ENCODE measurements around the gene PLXNA2. TPM values are rescaled to one million over a fixed set of nuclear protein-coding genes. Genes with fewer than 3 reads are reported as not detected.

PLXNA2 gene
- polyA plus RNA-seq, 1 of the 3 experiments (the other 2 are of a cell fraction), result 8.5 TPM

DNA sequence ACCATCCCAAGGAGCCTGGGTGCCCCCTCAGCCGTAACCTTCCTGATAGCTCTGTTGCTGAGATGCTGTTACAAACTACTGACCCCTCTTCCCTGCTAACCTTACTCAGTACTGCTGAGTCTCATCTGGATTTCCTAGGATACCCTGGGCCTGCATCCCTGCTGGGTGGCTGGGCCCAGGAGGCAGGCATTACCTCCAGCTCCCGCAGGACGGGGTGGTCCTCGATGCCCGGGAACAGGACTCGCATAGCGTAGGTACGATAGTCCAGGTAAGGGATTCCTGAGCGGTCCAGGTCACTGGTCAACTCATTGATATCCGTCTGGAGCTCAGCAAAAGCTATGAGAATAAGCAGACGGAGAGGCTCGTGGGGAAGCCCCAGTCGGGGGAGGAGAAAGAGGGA, 201.3 kb downstream of the PLXNA2 start:
- ChIA-PET CTCF (interaction anchor here (1.3 to 5.9 kb wide), 9 partner anchors 14 to 202 kb away, joined by 3 to 56 read pairs (median 7); partner anchors contain the start of gene PLXNA2), POLR2A (no interaction called here)
- H3K9me2 ChIP-seq, result no peaks in the 10 kb centered on the region
- H4K20me1 ChIP-seq (ENCODE audit: insufficient read depth), result no peaks in the 10 kb centered on the region
- H3K4me2 ChIP-seq, result no peak overlapping the region
- WGBS (ENCODE audit: low lambda C conversion rate), result 89% methylated on average over 13 of the region's 13 CpGs
- no peak overlapping the region for H3K9ac ChIP-seq
- DNase-seq, result no peak
- H3K4me3 ChIP-seq (ENCODE audit: low read depth in 2 of 2, low read length in 1 of 2), result no peak overlapping the region
- H3K4me1 ChIP-seq (ENCODE audit: control insufficient read depth in 1 of 2, insufficient read depth in 2 of 2, low read depth in 1 of 2, low read length in 1 of 2), result peaks cover 0 to 5% of the 10 kb centered on the region in 2 experiments; a peak in 1 of 4 replicates
- no peak for TF ChIP-seq TCF12 (IDR thresholded peaks at IDR 0.05)
- TF ChIP-seq CHD2 (IDR thresholded peaks at IDR 0.05; ENCODE audit: low read length, partially characterized antibody), result no peak
- no peak for TF ChIP-seq RXRA (IDR thresholded peaks at IDR 0.05; ENCODE audit: borderline replicate concordance, low read depth)
- TF ChIP-seq TAF1 (IDR thresholded peaks at IDR 0.05; ENCODE audit: borderline replicate concordance, low read depth, low read length), result no peak
- no peak for TF ChIP-seq RAD21 (IDR thresholded peaks at IDR 0.05; ENCODE audit: low read length)
- TF ChIP-seq, protein P1, sequence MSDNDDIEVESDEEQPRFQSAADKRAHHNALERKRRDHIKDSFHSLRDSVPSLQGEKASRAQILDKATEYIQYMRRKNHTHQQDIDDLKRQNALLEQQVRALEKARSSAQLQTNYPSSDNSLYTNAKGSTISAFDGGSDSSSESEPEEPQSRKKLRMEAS (IDR thresholded peaks at IDR 0.05; ENCODE audit: low read depth), result no peak
- TF ChIP-seq, protein P2, sequence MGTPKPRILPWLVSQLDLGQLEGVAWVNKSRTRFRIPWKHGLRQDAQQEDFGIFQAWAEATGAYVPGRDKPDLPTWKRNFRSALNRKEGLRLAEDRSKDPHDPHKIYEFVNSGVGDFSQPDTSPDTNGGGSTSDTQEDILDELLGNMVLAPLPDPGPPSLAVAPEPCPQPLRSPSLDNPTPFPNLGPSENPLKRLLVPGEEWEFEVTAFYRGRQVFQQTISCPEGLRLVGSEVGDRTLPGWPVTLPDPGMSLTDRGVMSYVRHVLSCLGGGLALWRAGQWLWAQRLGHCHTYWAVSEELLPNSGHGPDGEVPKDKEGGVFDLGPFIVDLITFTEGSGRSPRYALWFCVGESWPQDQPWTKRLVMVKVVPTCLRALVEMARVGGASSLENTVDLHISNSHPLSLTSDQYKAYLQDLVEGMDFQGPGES (IDR thresholded peaks at IDR 0.05; ENCODE audit: low read depth, low read length), result no peak
- TF ChIP-seq MEF2A (IDR thresholded peaks at IDR 0.05; ENCODE audit: borderline replicate concordance, low read depth), result no peak
- no peak for TF ChIP-seq NFIC (IDR thresholded peaks at IDR 0.05; ENCODE audit: borderline replicate concordance)
- TF ChIP-seq, protein P3, sequence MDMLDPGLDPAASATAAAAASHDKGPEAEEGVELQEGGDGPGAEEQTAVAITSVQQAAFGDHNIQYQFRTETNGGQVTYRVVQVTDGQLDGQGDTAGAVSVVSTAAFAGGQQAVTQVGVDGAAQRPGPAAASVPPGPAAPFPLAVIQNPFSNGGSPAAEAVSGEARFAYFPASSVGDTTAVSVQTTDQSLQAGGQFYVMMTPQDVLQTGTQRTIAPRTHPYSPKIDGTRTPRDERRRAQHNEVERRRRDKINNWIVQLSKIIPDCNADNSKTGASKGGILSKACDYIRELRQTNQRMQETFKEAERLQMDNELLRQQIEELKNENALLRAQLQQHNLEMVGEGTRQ (IDR thresholded peaks at IDR 0.05; ENCODE audit: borderline replicate concordance, low read depth, low read length), result no peak
- no peak for TF ChIP-seq POLR2AphosphoS5 (IDR thresholded peaks at IDR 0.05; ENCODE audit: low read depth, low read length)
- TF ChIP-seq CTCF (IDR thresholded peaks at IDR 0.05), result no peak
- TF ChIP-seq RCOR1 (IDR thresholded peaks at IDR 0.05; ENCODE audit: low read length), result no peak
- TF ChIP-seq SIN3A (IDR thresholded peaks at IDR 0.05; ENCODE audit: borderline replicate concordance, low read depth, low read length), result no peak
- no peak for TF ChIP-seq REST (IDR thresholded peaks at IDR 0.05; ENCODE audit: low read depth, low read length)
- no peaks in the 10 kb centered on the region for H3K9me3 ChIP-seq
- H3K27ac ChIP-seq (ENCODE audit: low read depth in 2 of 2, low read length in 1 of 2), result no peak overlapping the region
- H2AFZ ChIP-seq (ENCODE audit: low read depth), result no peak overlapping the region
- H3F3A ChIP-seq (replicated peaks; ENCODE audit: insufficient read depth), result peaks cover 3% of the 10 kb centered on the region
- H3K27me3 ChIP-seq (ENCODE audit: insufficient read depth), result no peaks in the 10 kb centered on the region
- H3K79me2 ChIP-seq (ENCODE audit: insufficient read depth), result no peaks in the 10 kb centered on the region
- H3K36me3 ChIP-seq (replicated peaks in 1 of 2; ENCODE audit: control insufficient read depth in 1 of 2, insufficient read depth in 2 of 2, low read length in 1 of 2), result peaks cover 28 to 85% of the 10 kb centered on the region in 2 experiments

All from SK-N-SH (cell line).